Panc1 (cell line): Measurements from ENCODE around the gene TRIM17. TPM values are rescaled to one million over a fixed set of nuclear protein-coding genes. Genes with fewer than 3 reads are reported as not detected.

Source experiments
- ATAC-seq: fragments of 200-7000 bp; cut with Tn5 transposase; 2 replicates; pipeline ENCODE4 v1.9.1; 2020; ENCODE audit warnings: mild to moderate bottlenecking, moderate library complexity
- BruUV-seq: library from RNA; stranded (reverse); fragments of 400-500 nt; replicated peaks from 2 replicates; lab custom pipeline; 2021; lab: Mats Ljungman, UMichigan
- CTCF ChIA-PET: fragments of 300-600 bp; sonication (Branson Sonifier 250); formaldehyde crosslinking; loops from one replicate; lab custom pipeline; 2022; ENCODE audit warnings: antibody characterized with exemption; lab: Charles Lee
- POLR2A ChIA-PET: fragments of 300-600 bp; sonication (Branson Sonifier 250); formaldehyde crosslinking; loops from one replicate; lab custom pipeline; 2022; ENCODE audit warnings: antibody characterized with exemption; lab: Charles Lee
- DNase-seq: peaks from one replicate; pipeline ENCODE4 v3.0.0-alpha.2; 2010; ENCODE audit warnings: low read depth, low spot score
- H3K27ac ChIP-seq: 2 replicates; pipeline ENCODE4 v1.5.1; 2011; ENCODE audit warnings: mild to moderate bottlenecking, low read length, inconsistent platforms
- H3K27me3 ChIP-seq: fragments of 200-500 bp; sonication (Bioruptor generic); 2 replicates; pipeline ENCODE4 v1.6.0; 2014; ENCODE audit warnings: low read length, inconsistent platforms; ENCODE audit not compliant: control insufficient read depth, insufficient read depth
- H3K36me3 ChIP-seq: fragments of 200-500 bp; sonication (Bioruptor generic); 2 replicates; pipeline ENCODE4 v1.5.1; 2014; ENCODE audit warnings: inconsistent platforms, mild to moderate bottlenecking, low read length, moderate library complexity; ENCODE audit not compliant: control insufficient read depth, insufficient read depth
- H3K4me1 ChIP-seq: 2 replicates; pipeline ENCODE4 v1.5.1; 2011; ENCODE audit warnings: inconsistent platforms, mild to moderate bottlenecking, low read length, moderate library complexity; ENCODE audit not compliant: control insufficient read depth, insufficient read depth
- H3K4me3 ChIP-seq, 2 experiments: 2 replicates each; pipeline ENCODE4 v1.5.1; 2011 to 2012; ENCODE audit warnings: low read depth in 2 of 2, low read length in 2 of 2, mild to moderate bottlenecking in 2 of 2, inconsistent platforms in 1 of 2, moderate library complexity in 1 of 2
- H3K9me3 ChIP-seq: fragments of 200-500 bp; sonication (Bioruptor generic); 2 replicates; pipeline ENCODE4 v1.5.1; 2014; ENCODE audit warnings: low read depth, mild to moderate bottlenecking, inconsistent platforms, low read length, moderate library complexity; ENCODE audit not compliant: control insufficient read depth, insufficient read depth
- CTCF ChIP-seq: fragments of 450-650 bp; IDR thresholded peaks from 2 replicates; pipeline ENCODE4 v1.5.1; 2017; ENCODE audit warnings: mild to moderate bottlenecking
- POLR2AphosphoS5 ChIP-seq: IDR thresholded peaks from 2 replicates; pipeline ENCODE4 v1.6.1; 2012; ENCODE audit warnings: mild to moderate bottlenecking, low read depth, low read length, moderate library complexity
- REST ChIP-seq, 2 experiments: IDR thresholded peaks; 2 replicates each; pipeline ENCODE4 v1.6.1; 2011 to 2012; ENCODE audit warnings: low read depth in 2 of 2, control low read depth in 1 of 2, low read length in 1 of 2, mild to moderate bottlenecking in 1 of 2, moderate library complexity in 1 of 2; ENCODE audit not compliant: insufficient read depth in 1 of 2
- SIN3A ChIP-seq: IDR thresholded peaks from 2 replicates; pipeline ENCODE4 v1.6.1; 2012; ENCODE audit warnings: low read depth, mild to moderate bottlenecking, low read length, moderate library complexity, borderline replicate concordance; ENCODE audit not compliant: insufficient read depth
- TCF7L2 ChIP-seq: IDR thresholded peaks from 2 replicates; pipeline ENCODE4 v1.6.1; 2011; ENCODE audit warnings: mild to moderate bottlenecking, low read depth, low read length, inconsistent platforms
- in situ Hi-C: cut with HindIII; loops from 2 replicates; pipeline ENCODE4 v1.10.0; 2016; ENCODE audit warnings: low sequenced_read_pairs, low pct_unique_long_range_greater_than_20kb
- intact Hi-C: fragments of 100-400 bp; cut with micrococcal nuclease; formaldehyde crosslinking; loops from one replicate; pipeline ENCODE4 v1.10.0; 2022; ENCODE audit not compliant: unreplicated experiment
- total RNA-seq: library from RNA; stranded (reverse); gene quantifications from one replicate; pipeline ENCODE4 v1.2.1, GENCODE V29; 2021; ENCODE audit not compliant: unreplicated experiment

The TRIM17 gene
- total RNA-seq, 1 experiment from 2014 or later = 1.2 TPM

GRCh38 chr1:228400237-228400651 is 16.4 kb downstream of the TRIM17 start:
- POLR2A ChIA-PET = no interaction called here
- CTCF ChIA-PET = no interaction called here

GRCh38 chr1:228399531-228400236 is 17.0 kb downstream of the TRIM17 start:
- in situ Hi-C loops (no loop called here), intact Hi-C loops (no loop called here)
- Histone ChIP-seq H3K36me3 (peaks cover 3% of the 10 kb centered on the region; the same call in 1 of the 2 replicates), H3K4me1 (peaks cover 7% of the 10 kb centered on the region), H3K27ac (no peak overlapping the region), H3K4me3 (no peak overlapping the region), H3K9me3 (no peaks in the 10 kb centered on the region), H3K27me3 (no peaks in the 10 kb centered on the region)
- ChIA-PET CTCF (no interaction called here), POLR2A (no interaction called here)
- ATAC-seq = no peak
- DNase-seq = no peak
- TF ChIP-seq POLR2AphosphoS5 (no peak), SIN3A (no peak), TCF7L2 (no peak)
- BruUV-seq = no TSS peak

More at GRCh38 chr1:228400237-228400651, 16.4 kb downstream of the TRIM17 start:
- Histone ChIP-seq H3K4me3 (no peak overlapping the region), H3K36me3 (peaks cover 3% of the 10 kb centered on the region; the same call in 1 of the 2 replicates), H3K9me3 (no peaks in the 10 kb centered on the region), H3K4me1 (peaks cover 13% of the 10 kb centered on the region), H3K27me3 (no peaks in the 10 kb centered on the region), H3K27ac (no peak overlapping the region)
- intact Hi-C loops = no loop called here
- DNase-seq (no peak), ATAC-seq (no peak)
- in situ Hi-C loops = no loop called here
- BruUV-seq = no TSS peak
- TF ChIP-seq SIN3A = no peak
- TF ChIP-seq TCF7L2 = no peak
- no peak for TF ChIP-seq CTCF
- no peak for TF ChIP-seq REST (IDR thresholded peaks at IDR 0.05; ENCODE audit: insufficient read depth in 1 of 2, low read depth in 2 of 2, low read length in 1 of 2)
- no peak for TF ChIP-seq POLR2AphosphoS5
